ENCODE results near the gene CCNO. TPM values are rescaled to one million over a fixed set of nuclear protein-coding genes. Genes with fewer than 3 reads are reported as not detected.

CCNO gene
- total RNA-seq, 1 experiment from 2014 or later: 0.24 TPM

GRCh38 chr5:55250064-55250463 is 16.7 kb upstream of the CCNO start:
- no peak overlapping the region for H3K27ac Mint-ChIP-seq
- POLR2A ChIA-PET: no interaction called here
- no peak for TF ChIP-seq USF1 (CRISPR knock-in tag; IDR thresholded peaks at IDR 0.05)
- TF ChIP-seq ATF6 (CRISPR knock-in tag; IDR thresholded peaks at IDR 0.05): no peak
- TF ChIP-seq ZNF396 (CRISPR knock-in tag; IDR thresholded peaks at IDR 0.05; ENCODE audit: borderline replicate concordance): no peak
- TF ChIP-seq ZNF416 (CRISPR knock-in tag; IDR thresholded peaks at IDR 0.05): no peak
- TF ChIP-seq E2F4 (CRISPR knock-in tag; IDR thresholded peaks at IDR 0.05; ENCODE audit: borderline replicate concordance, low read depth): no peak
- TF ChIP-seq E2F1 (CRISPR knock-in tag; IDR thresholded peaks at IDR 0.05): no peak
- no peak for TF ChIP-seq PRRX2 (CRISPR knock-in tag; IDR thresholded peaks at IDR 0.05)
- no peak for TF ChIP-seq GTF2I (CRISPR knock-in tag; conservative IDR thresholded peaks at IDR 0.05)
- TF ChIP-seq AR (CRISPR knock-in tag; IDR thresholded peaks at IDR 0.05): no peak
- TF ChIP-seq PRDM15 (CRISPR knock-in tag; IDR thresholded peaks at IDR 0.05): no peak
- TF ChIP-seq NFE2L1 (CRISPR knock-in tag; IDR thresholded peaks at IDR 0.05): no peak
- TF ChIP-seq MYBL2 (CRISPR knock-in tag; IDR thresholded peaks at IDR 0.05): no peak
- TF ChIP-seq TEAD1 (CRISPR knock-in tag; IDR thresholded peaks at IDR 0.05): no peak
- no peak for TF ChIP-seq STAT6 (CRISPR knock-in tag; conservative IDR thresholded peaks at IDR 0.05; ENCODE audit: low read depth)
- TF ChIP-seq NFYB (CRISPR knock-in tag; conservative IDR thresholded peaks at IDR 0.05; ENCODE audit: low read depth): no peak
- TF ChIP-seq ZBTB21 (CRISPR knock-in tag; IDR thresholded peaks at IDR 0.05; ENCODE audit: borderline replicate concordance): no peak
- TF ChIP-seq FOXK1 (CRISPR knock-in tag; IDR thresholded peaks at IDR 0.05): no peak
- TF ChIP-seq TEAD4 (CRISPR knock-in tag; IDR thresholded peaks at IDR 0.05): no peak
- no peak for ATAC-seq
- H3K4me3 Mint-ChIP-seq: no peak overlapping the region
- no peaks in the 10 kb centered on the region for H3K4me1 Mint-ChIP-seq
- CTCF ChIA-PET: no interaction called here
- H3K27me3 Mint-ChIP-seq (ENCODE audit: low read depth): peaks cover 6% of the 10 kb centered on the region; the same call in 1 of the 2 replicates
- peaks cover 19% of the 10 kb centered on the region for H3K9me3 Mint-ChIP-seq
- peaks cover 6% of the 10 kb centered on the region for H3K36me3 Mint-ChIP-seq
- no peak for DNase-seq (ENCODE audit: low spot score)
